GM18502 (cell line): ENCODE results near the gene VOPP1.

Experiments used
- ATAC-seq: cut with Tn5 transposase; IDR thresholded peaks from one replicate; pipeline ENCODE4 v1.9.1; 2021; ENCODE audit warnings: mild to moderate bottlenecking; ENCODE audit not compliant: unreplicated experiment, poor library complexity

VOPP1 gene

DNA sequence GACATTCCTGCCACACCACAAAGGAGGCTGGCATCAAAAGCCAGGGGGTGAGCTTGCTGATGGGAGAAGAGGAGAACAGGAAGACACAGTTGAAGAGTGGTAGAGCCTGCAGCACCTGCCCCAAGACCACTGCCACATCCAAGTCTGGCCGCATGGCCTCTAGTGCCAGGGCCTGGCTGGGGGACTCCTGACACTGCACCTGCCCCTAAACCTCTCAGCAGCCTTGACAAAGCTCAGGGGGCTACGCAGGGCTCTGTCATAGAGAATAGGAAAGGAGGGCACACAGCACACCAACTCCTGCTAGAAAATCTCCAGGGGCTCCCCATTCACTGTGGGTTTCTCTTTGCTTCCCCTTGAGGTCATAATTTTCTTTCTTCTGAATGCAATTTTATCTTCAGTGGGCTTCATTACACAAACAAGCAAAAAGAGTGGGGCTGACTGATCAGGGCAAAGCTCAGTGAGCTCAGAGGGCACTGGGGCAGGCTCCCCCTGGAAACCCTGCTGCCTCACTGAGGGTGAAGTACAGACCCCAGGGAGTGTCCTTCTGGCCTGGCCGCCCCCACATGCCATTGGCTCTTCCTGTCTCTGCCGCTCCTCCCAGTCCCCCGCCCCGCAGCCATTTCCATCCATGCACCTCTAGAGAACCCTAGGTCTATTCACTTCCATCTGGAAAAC, 37.2 kb downstream of the VOPP1 start:
- no peak for ATAC-seq

DNA sequence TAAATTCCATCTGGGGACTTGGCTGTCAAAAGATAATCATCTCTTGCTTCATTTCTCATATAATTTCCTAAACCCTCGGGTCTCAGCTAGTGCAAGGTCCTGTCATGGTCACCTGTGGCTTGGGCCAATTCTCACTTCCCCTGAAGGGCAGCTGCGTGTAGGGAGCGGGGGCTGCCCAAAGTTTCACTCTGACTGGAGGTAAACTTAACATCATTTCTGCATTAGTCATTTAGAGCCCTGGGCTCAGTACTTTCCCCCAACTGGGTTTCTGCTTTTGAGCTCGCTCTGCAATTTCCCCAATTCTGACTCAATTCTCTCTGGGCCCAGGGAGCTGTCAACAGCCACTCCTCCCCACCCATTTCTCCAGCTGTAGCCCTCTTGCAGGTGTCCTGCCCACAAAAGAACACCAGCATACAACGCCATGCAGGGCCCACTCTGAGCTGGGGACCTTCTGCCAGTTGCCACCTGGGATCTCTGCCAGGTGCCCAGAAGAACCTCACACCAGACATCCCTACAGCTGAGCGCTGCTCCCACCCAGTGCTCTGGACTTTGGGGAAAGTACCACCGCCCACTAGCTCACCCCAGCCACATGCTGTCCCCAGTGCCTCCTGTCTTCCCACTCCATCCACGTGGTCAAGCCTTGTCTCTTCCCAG, 37.9 kb downstream of the VOPP1 start:
- peak; percentile 69 for ATAC-seq

DNA sequence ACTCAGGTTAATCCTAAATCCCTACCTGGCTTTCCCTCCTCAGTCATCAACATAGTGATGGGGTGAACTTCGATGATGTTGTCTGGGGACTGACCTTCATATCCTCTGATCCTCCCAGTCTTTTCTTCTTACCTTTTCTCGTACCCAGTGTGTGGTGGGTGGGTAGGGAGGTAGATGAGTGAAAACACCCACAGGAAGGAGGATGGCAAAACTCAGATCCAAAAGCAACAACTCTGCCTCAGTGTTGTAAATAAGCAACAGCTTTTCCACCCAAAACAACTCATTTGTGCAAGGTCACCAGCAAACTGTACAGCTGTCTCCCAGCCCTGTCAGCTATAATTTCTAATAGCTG, 38.6 kb downstream of the VOPP1 start:
- peak; percentile 1 for ATAC-seq

DNA sequence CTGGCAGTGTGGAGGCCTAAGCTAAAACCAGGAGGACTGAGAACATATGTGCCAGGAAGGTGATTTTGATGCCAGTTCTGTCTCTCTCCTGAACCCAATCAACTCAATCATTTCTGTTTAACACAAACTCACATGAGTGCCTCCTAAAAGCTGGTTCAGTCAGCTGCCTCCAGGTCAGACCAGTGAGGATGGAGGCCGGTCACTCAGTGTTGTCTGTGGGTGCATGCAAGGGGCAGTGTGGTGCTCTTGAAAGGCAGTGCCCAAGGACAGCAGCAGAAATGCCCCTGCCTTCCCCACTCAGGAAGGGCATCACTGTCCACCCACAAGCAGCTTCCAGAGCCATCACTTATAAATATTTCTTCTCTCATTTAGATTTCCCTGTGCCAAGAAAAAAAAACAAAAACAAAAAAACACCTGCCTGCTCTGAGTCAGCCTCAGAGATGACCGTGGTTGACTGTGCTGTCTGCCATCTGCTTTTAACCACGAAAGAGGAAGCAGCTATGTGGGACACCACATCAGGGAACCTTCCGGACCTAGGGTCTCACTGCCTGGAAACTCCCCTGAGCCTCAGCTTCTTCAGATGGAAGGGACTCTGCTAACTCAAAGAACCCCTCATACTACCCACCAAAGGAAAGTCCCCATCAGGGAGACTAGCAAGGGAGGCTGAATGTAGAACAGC, 39.1 kb downstream of the VOPP1 start:
- ATAC-seq, result peak; percentile 60

DNA sequence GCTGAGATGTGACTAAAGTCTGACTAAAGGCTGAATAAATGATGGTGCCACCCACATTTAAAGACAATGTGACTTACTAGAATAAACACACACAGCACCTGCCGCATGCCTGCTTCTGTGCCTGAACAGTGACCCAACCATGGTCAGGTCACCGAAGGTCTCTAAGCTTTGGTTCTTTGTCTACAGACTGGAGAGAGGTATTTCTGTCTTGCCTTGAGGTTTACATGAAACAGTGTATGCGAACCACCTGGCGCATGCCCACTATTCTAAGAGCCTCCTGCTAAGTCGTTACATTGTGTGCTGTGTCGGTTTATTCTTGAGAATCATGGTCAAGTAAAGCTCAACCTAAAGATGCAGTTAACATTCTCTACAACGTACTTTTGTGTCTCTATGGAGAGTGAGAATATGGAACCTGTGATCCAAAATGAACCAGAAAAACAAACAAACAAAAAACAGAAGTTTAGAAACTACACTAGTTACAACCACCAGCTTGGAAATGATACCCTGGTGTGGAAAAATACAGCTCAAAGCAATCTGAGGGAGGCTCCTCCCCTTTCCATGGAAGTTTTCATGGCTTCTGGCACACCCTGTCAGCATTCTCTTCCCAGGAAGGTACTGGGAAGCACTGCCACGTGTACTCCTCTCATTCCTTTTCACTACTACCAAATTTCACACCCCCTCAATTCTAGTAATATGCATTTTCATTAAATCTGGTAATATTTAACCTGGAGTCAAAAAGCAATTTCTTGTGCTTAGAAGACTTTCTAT, 40.0 kb downstream of the VOPP1 start:
- no peak for ATAC-seq

DNA sequence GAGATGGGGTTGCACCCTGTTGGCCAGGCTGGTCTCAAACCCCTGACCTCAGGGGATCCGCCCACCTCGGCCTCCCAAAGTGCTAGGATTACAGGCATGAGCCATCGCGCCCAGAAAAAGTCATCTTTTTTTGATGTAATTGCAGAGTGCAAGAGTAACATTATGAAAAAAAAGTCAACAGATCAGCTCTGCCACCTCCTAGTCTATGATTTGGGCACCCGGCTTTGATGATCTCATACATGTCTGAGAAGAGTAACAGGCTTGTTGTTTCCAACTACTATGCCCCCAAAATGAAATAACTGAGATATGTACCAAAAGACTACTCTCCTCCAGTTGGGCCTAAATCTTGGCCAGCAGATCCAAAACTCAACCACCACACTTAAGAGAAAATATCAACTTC, 40.8 kb downstream of the VOPP1 start:
- no peak for ATAC-seq

DNA sequence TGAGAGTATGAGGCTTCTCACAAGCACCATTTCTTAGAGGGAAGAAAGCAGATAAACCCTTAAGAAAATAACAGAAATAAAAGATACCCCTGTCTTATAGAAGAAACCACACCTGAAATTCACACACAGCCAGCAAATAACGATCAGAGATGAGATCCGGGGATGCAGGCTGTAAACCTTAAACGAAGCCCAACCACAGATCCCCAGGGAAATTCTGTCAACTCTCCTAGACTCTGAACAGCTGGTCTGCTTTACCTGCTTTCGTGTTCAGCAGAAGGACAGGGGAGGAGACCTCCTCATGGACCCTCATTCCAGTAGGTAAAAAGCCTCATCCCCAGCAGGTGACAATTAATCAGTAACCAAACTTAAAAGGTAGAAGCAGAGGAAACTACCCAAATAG, 45.0 kb downstream of the VOPP1 start:
- no peak for ATAC-seq

DNA sequence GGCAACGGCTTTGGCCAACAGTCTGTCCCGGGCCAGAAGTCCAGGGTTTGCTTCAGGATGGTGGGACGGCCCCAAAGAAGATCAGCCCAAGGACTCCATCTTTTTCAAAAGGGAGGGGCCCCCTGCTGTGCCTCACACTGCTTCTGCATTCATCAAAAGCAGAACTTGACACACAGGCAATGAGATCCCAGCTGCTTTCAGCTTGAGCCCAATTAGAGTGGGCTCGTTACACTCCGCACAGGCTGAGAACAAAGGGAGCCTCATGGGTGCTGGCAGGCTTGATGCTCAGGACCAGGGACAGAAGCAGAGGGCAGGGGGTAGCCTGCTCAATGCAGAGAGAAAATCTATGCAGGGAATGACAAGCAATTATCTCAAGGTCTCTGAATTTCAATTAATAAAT, 45.5 kb downstream of the VOPP1 start:
- ATAC-seq, result peak; percentile 64

DNA sequence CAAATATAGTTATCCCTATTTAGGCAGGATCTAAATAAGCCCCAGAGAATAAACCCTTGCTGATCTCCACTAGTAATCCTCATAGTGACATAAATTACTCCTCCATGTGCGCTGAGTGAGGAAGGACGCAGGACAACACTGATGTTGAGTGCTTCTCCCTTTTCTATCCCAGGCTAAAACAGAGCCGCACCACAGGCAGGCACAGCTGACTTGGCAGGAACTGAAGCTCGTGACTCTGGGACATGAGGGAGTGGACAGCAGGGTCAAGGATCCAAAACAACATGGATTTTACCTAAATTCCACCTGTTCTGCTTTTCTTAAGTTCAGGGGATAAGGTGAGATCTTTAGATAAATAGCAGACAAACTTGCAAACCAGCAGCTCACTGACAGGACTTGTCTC, 46.0 kb downstream of the VOPP1 start:
- no peak for ATAC-seq

DNA sequence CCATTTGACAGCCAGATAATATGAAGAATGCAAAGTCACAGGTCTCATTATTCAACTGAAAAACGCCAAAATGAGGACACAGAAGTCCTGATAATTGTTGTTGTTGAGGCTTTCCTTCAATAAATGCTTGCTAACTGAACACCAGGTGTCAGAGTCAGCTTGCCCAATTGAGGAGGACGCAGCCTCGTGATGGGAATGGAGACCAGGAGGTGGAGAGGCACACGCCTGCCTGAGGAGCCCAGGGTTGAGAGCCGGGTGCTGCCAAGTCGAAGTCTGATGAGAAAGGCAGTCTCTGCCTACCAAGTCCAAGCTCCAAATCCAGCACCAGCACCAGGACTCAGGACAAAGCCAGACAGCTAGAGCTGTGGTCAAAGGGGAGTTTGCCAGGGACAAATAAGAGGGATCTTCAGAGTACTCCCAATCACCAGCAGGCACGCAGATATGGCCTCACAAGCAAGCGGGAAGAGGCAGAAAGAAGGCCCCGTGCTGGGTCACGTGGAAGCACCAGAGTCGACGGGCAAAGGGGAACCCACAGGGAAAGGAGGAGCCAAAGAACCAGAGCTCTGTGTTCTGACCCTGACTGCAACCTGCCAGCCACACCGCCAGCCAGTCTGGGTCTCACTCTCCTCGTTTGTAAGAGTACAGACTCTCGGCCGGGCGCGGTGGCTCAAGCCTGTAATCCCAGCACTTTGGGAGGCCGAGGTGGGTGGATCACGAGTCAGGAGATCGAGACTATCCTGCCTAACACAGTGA, 47.6 kb downstream of the VOPP1 start:
- no peak for ATAC-seq

DNA sequence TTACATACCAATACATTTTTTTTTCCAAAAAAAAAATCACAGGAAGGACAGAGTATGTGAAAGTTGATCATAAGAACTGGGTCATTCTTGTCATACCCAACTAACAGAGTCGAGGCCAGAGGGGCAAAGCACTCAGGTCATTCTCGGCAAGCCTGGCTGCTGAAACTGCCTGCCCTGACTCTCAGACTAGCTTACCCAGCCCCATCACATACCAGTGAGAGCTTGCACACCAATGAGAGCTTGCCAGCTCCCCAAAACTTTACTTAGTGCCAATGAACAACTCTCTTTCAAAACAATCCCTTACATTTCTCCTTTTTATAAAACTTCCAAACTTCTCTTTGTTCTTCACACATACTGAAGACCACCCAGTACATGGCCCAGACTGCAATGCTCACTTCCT, 48.9 kb downstream of the VOPP1 start:
- ATAC-seq, result no peak

DNA sequence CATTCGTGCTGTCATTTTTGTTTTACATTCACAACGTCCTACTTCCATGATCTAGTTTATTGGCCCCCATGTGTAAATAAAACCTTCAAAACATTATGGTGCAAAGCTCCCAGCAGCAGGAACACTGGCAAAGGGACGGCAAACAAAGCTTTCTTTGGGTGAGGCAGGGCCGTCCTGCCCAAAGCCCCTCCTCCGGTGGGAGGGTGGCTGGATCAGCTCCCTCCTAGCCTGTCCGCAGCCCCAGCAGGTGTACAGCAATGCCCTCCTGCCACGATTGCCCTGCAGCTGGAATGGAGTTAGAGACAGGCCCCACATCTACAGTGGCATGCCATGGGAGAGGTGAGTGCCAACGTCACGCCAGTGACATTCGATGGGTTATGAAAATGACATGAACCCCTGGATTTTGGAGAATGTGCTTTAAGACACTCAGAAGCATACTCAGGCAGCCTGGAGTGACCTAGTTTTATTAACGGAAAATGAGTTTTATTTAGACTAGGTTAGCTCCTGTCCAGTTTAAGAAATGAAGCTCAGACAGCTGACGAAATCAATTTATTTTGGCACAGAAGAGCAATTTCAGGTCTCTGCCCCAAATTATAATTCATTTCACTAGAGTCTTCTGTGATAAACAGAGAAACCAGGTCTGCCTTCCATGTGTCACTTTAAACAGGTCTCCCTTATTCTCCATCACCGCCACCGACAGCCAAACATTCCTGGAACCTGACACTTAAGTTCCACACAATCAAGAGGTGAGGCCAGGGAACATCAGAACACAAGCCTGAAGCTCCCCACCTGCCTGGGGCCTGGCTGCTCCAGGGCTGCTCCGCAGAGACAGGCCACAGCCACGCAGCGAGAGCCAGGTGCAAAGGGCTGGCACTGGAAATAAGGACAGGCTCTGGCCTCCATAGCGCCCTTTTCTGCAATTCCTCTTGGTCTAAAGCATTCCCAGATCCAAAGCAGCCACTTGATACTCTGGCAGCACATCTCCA, 50.1 kb downstream of the VOPP1 start:
- no peak for ATAC-seq

DNA sequence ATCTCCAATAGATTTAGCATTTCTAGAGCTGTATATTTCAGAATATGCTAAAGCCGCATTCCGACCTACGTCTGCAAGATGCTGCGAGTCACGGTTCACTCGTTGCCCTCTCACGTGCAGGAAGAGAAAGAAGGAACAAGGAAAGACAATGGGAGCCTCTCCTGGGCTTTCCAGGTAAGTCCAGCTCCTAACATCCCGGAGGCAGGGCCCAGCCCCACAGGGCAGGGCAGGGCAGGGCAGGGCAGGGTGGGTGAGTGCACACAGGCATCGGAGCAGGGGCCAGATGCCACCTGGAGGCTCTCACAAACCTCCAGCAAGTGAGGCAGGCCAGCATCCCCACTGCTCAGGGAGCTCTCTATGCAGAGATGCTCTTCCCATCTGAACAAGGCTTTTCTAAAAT, 50.8 kb downstream of the VOPP1 start:
- no peak for ATAC-seq

DNA sequence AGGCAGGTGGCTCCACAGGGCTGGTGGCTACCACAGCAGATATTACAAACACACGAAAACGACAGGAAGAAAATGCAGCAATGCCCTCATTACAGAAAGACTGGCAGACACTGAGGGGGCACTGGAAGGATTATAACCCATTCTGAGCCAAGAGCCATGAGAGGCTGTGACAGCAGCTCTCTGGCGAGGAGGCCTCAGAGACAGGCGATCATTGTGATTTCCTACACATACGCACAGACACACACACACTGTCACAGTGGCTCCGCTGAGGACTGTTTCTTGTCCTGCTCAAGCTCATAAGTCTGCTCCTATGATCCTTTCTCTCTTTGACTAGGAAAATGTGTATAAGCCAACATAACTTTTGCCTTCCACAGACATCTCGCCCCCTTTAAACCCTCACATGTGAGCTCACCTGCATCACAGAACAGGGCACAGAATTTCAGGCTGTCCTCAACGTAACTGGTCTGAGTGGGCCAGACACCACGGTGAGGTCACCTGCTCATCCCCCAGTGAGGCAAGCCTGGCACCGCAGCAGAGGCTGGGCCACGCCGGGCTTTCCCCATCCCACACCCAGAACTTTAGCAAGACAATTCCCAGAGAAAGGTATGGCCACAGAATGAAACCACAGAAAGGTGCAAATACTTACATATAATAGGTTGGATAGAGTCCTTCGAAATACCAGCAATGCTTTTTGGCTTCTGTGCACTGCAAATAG, 51.7 kb downstream of the VOPP1 start:
- ATAC-seq, result no peak

DNA sequence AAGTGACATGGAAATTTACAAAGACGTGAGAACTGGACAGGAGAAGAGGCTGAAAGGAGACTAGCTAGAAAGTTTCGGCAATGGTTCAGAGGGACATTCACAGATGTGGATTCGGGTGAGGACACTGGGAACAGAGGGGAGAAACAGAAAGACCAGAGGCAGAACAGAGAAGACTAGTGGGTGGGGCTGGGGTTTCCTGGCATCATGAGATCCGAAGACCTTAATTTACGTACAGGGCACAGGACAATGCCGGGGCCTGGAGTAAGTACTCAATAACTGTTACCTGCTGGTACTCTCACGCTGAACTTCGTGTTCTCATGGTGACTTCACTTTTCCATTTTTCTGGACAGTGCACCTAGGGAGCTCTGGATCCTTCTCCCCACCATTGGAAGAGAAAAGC, 53.5 kb downstream of the VOPP1 start:
- ATAC-seq, result no peak

DNA sequence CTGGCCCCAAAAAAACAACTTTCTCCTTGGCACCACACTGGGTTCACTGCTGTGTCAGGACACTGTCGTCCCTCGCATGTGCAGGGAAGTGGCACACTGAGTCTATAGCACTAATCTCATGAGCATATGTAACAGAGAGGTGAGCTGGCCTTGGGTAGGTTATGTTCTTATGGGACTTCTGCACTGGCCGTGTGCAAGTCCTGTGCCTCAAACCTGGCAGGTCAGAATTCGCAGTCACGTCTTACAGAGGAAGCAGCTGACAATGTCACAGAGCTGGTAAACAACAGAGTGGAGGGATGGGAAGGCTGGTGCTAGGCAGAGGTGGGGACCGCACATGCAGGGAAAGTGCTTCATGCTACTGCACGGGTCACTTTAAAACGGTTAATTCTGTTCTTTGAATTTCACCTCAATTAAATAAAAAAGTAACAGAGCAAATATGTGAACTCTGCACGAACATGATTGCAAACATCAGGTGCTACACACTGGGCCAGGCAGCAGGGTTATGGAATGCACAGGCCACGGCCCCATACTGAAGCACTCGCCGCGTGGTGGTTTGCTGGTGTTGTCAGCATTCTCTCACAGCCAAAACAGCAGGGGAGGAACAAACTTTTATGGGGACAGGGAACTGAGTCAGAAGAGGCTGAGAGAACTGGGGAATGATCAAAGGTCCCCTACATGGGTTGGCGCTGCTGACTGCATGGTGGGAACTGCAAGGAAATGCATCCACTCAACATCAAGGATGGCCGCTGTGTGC, 54.2 kb downstream of the VOPP1 start:
- ATAC-seq, result no peak

DNA sequence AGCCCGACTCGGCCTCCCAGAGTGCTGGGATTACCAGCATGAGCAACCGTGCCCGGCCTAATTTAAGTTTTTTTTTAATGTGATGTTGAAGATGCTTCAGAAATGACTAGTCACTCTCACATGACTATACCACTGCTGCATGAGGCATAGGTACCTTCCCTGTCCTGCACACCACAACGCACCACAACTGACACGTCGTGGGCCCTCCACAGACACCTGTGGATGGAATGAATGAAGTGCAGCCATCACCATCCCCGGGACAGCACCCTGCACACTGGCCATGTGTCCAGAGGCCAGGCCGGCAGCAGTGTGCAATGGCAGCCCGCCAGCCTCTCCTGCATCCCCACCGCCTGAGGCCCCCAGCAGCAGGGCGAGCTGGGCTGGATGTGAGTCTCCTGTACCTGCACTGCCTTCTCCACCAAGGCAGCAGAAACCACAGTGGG, 55.1 kb downstream of the VOPP1 start:
- ATAC-seq, result peak; percentile 83

DNA sequence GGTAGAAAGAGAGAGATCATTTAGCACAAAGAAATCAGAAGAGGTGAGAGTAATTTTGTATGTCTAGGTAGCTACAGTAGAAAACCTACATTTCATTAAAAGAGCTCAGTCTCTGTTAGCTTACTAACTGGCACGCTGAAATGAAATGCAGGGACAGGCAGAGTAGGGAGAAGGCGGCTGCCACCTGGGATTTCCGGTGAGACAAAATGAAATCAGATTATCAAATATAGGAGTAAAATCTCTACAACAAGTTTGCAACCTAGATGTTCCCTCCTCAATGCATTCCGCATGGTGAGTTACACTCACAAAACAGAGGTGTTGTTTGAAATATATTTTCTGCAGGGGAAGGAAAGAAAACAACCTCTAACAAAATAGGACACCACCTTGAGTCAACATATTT, 55.9 kb downstream of the VOPP1 start:
- ATAC-seq, result no peak
